Activated CD4-positive, alpha-beta T cell treated with anti-CD3 and anti-CD28 coated beads for 36 hours (primary cell): ENCODE measurements around the gene SCIN. TPM values are rescaled to one million over a fixed set of nuclear protein-coding genes. Genes with fewer than 3 reads are reported as not detected.

Experiments used
- ATAC-seq: fragments of 200-7000 bp; cut with Tn5 transposase; one replicate; pipeline ENCODE4 v1.10.0; 2021; ENCODE audit warnings: mild to moderate bottlenecking, moderate library complexity
- CTCF ChIA-PET: fragments of 350-600 bp; sonication (Branson Sonifier 250); formaldehyde crosslinking; loops from one replicate; lab custom pipeline; 2021; ENCODE audit warnings: antibody characterized with exemption; lab: Charles Lee
- POLR2A ChIA-PET: fragments of 350-600 bp; sonication (Branson Sonifier 250); formaldehyde crosslinking; loops from one replicate; lab custom pipeline; 2021; ENCODE audit warnings: antibody characterized with exemption, inconsistent platforms; lab: Charles Lee
- DNase-seq: peaks from one replicate; pipeline ENCODE4 v3.0.0-alpha.2; 2020
- H3K27ac Mint-ChIP-seq: one replicate; pipeline ENCODE4 v1.8.0; 2021; ENCODE audit warnings: mixed read lengths
- H3K27me3 Mint-ChIP-seq: one replicate; pipeline ENCODE4 v1.8.0; 2021; ENCODE audit warnings: mixed read lengths
- H3K36me3 Mint-ChIP-seq: one replicate; pipeline ENCODE4 v1.8.0; 2021; ENCODE audit warnings: low read depth, mixed read lengths
- H3K4me1 Mint-ChIP-seq: one replicate; pipeline ENCODE4 v1.8.0; 2021; ENCODE audit warnings: mixed read lengths
- H3K4me3 Mint-ChIP-seq: one replicate; pipeline ENCODE4 v1.8.0; 2021; ENCODE audit warnings: mild to moderate bottlenecking, moderate library complexity, mixed read lengths
- H3K9me3 Mint-ChIP-seq: one replicate; pipeline ENCODE4 v1.8.0; 2021; ENCODE audit warnings: low read depth, mixed read lengths
- intact Hi-C, 2 experiments: fragments of 100-400 bp; cut with DNase I in 1 of 2; cut with micrococcal nuclease in 1 of 2; formaldehyde crosslinking; loops; one replicate each; pipeline versions ENCODE4 v1.14.2 to v1.15.1; 2022 to 2024; cut with DNase I, micrococcal nuclease
- total RNA-seq, 2 experiments: library from RNA; stranded (reverse); gene quantifications; one replicate each; pipeline ENCODE4 v1.2.3, GENCODE V29; 2021

Gene SCIN
- total RNA-seq, 2 experiments from 2014 or later, result 0.25 to 0.64 TPM

- no peak overlapping the region for H3K27ac Mint-ChIP-seq
- ChIA-PET POLR2A (no interaction called here), CTCF (no interaction called here)
- peak overlapping the region; percentile 65 for H3K4me3 Mint-ChIP-seq
- peak; percentile 16 for DNase-seq
- H3K36me3 Mint-ChIP-seq, result no peaks in the 10 kb centered on the region
- ATAC-seq, result peak; percentile 52
- peaks cover 41% of the 10 kb centered on the region for H3K27me3 Mint-ChIP-seq
- H3K9me3 Mint-ChIP-seq, result no peaks in the 10 kb centered on the region
- intact Hi-C loops, result no loop called here
- H3K4me1 Mint-ChIP-seq, result peaks cover 21% of the 10 kb centered on the region
Observed at GRCh38 chr7:12570168-12570533, 369 bp upstream of the SCIN start.

DNA sequence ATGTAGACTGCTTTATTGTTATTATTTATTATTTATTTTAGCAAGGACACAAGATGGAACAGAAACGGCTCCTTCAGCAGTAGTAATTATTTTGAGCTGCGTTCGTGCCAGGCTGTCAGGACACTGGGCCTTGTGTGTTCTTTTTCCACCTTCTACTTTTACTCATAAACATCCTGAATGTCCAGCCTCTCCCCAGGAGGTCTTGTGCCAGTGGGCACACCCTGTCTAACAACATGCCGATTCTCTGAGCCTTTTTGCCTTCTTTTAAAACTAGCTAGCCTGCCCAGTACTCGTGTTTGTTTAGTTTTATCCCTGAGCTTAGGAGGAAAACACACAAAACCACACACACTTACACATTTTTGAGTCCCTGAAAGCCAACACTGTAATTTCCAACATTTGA lies 1.2 kb downstream of the SCIN start:
- DNase-seq (no peak), ATAC-seq (no peak)
- H3K27me3 Mint-ChIP-seq, result peaks cover 42% of the 10 kb centered on the region
- ChIA-PET POLR2A (no interaction called here), CTCF (no interaction called here)
- intact Hi-C loops, result no loop called here
- no peak overlapping the region for H3K4me3 Mint-ChIP-seq
- H3K36me3 Mint-ChIP-seq, result no peaks in the 10 kb centered on the region
- peaks cover 21% of the 10 kb centered on the region for H3K4me1 Mint-ChIP-seq
- no peaks in the 10 kb centered on the region for H3K9me3 Mint-ChIP-seq
- no peak overlapping the region for H3K27ac Mint-ChIP-seq

- no peak for DNase-seq
- no peak overlapping the region for H3K27ac Mint-ChIP-seq
- H3K9me3 Mint-ChIP-seq, result no peaks in the 10 kb centered on the region
- intact Hi-C loops, result no loop called here
- H3K4me1 Mint-ChIP-seq, result peaks cover 17% of the 10 kb centered on the region
- POLR2A ChIA-PET, result no interaction called here
- peaks cover 40% of the 10 kb centered on the region for H3K27me3 Mint-ChIP-seq
- H3K36me3 Mint-ChIP-seq, result no peaks in the 10 kb centered on the region
- ATAC-seq, result no peak
- CTCF ChIA-PET, result no interaction called here
- H3K4me3 Mint-ChIP-seq, result no peak overlapping the region
Observed at GRCh38 chr7:12572941-12573575, 2.5 kb downstream of the SCIN start.

DNA sequence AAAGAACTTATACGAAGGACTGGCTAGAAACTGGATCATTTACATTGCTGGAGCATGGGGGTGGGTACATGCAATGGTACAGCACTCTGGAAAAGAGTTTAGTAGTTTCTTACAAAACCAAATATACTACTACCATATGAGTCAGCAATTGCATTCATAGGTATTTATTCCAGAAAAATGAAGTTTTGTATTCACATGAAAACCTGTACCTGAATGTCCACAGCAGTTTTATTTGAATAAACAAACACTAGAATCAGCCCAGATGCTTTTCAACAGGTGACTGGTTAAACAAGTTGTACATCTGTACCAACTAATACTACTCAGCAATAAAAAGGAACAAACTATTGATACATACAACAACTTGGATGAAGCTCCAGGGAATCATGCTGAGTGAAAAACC lies 3.4 kb downstream of the SCIN start:
- H3K9me3 Mint-ChIP-seq, result no peaks in the 10 kb centered on the region
- DNase-seq (no peak), ATAC-seq (no peak)
- H3K27ac Mint-ChIP-seq, result no peak overlapping the region
- ChIA-PET POLR2A (no interaction called here), CTCF (interaction anchor here (0.6 kb wide), 1 partner anchor 383 kb away, joined by 3 read pairs; no protein-coding TSS in a partner anchor)
- peaks cover 17% of the 10 kb centered on the region for H3K4me1 Mint-ChIP-seq
- peaks cover 38% of the 10 kb centered on the region for H3K27me3 Mint-ChIP-seq
- H3K4me3 Mint-ChIP-seq, result no peak overlapping the region
- H3K36me3 Mint-ChIP-seq, result no peaks in the 10 kb centered on the region
- intact Hi-C loops, result no loop called here

DNA sequence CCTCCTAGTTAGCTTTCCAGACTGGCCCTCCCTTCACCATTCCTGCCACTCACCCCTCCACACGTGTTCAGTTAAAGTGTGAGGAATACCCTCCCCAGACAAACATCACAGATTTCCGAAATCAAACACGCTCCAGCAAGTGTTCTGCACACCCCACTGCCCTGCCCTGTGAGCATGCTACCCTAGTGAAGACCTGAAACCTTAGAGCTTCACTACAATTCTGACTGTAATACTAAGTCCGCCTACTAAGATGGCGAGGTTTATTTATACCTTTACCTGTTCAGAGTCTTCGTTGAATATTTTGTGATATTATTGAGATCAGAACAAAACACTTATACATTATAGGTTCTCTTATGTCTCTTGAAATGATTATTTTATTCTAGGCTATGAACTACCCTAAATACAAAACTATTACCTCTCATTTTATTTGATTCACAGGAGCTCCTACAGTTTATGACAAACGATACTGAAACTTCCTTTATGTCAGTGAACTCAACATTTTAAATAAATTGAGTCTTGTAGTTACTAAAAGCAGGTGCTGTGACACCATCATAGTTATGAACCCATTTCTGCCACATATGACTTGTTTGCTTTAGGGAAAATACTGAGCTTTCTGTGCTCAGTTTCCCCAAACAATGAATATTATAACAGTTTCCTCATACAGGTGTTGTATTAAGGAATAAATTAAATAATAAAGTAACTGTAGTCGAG lies 8.6 kb downstream of the SCIN start:
- peaks cover 12% of the 10 kb centered on the region for H3K27me3 Mint-ChIP-seq
- no peak overlapping the region for H3K4me3 Mint-ChIP-seq
- H3K4me1 Mint-ChIP-seq, result no peaks in the 10 kb centered on the region
- CTCF ChIA-PET, result interaction anchor here (1.5 to 1.7 kb wide), 2 partner anchors 30 to 43 kb away, joined by 3 read pairs; no protein-coding TSS in a partner anchor
- POLR2A ChIA-PET, result no interaction called here
- no peaks in the 10 kb centered on the region for H3K9me3 Mint-ChIP-seq
- ATAC-seq, result no peak
- intact Hi-C loops, result no loop called here
- no peak for DNase-seq
- no peaks in the 10 kb centered on the region for H3K36me3 Mint-ChIP-seq
- no peak overlapping the region for H3K27ac Mint-ChIP-seq

GRCh38 chr7:12581897-12582296 lies 11.4 kb downstream of the SCIN start:
- Mint-ChIP-seq H3K27me3 (peaks cover 23% of the 10 kb centered on the region), H3K27ac (no peak overlapping the region), H3K9me3 (no peaks in the 10 kb centered on the region), H3K4me1 (no peaks in the 10 kb centered on the region), H3K36me3 (no peaks in the 10 kb centered on the region), H3K4me3 (no peak overlapping the region)
- POLR2A ChIA-PET, result no interaction called here
- ATAC-seq (no peak), DNase-seq (no peak)
- intact Hi-C loops, result no loop called here
- CTCF ChIA-PET, result interaction anchor here (0.7 kb wide), 1 partner anchor 42 kb away, joined by 4 read pairs; no protein-coding TSS in a partner anchor

- Mint-ChIP-seq H3K4me1 (no peaks in the 10 kb centered on the region), H3K9me3 (no peaks in the 10 kb centered on the region), H3K36me3 (no peaks in the 10 kb centered on the region), H3K27ac (no peak overlapping the region), H3K4me3 (no peak overlapping the region), H3K27me3 (peaks cover 23% of the 10 kb centered on the region)
- ATAC-seq, result no peak
- ChIA-PET CTCF (interaction anchor here (0.7 kb wide), 1 partner anchor 42 kb away, joined by 4 read pairs; no protein-coding TSS in a partner anchor), POLR2A (no interaction called here)
- intact Hi-C loops, result no loop called here
- DNase-seq, result no peak
Observed at GRCh38 chr7:12582362-12582761, 11.8 kb downstream of the SCIN start.

GRCh38 chr7:12583176-12583575 lies 12.7 kb downstream of the SCIN start:
- Mint-ChIP-seq H3K4me3 (no peak overlapping the region), H3K27ac (no peak overlapping the region), H3K4me1 (no peaks in the 10 kb centered on the region), H3K9me3 (no peaks in the 10 kb centered on the region), H3K36me3 (no peaks in the 10 kb centered on the region), H3K27me3 (peaks cover 22% of the 10 kb centered on the region)
- ChIA-PET CTCF (no interaction called here), POLR2A (no interaction called here)
- ATAC-seq (no peak), DNase-seq (no peak)
- intact Hi-C loops, result no loop called here

GRCh38 chr7:12583922-12584321 lies 13.4 kb downstream of the SCIN start:
- Mint-ChIP-seq H3K4me3 (no peak overlapping the region), H3K27ac (no peak overlapping the region), H3K9me3 (no peaks in the 10 kb centered on the region), H3K4me1 (no peaks in the 10 kb centered on the region), H3K27me3 (peaks cover 19% of the 10 kb centered on the region), H3K36me3 (no peaks in the 10 kb centered on the region)
- ChIA-PET POLR2A (no interaction called here), CTCF (no interaction called here)
- DNase-seq, result no peak
- intact Hi-C loops, result no loop called here
- ATAC-seq, result no peak

DNA sequence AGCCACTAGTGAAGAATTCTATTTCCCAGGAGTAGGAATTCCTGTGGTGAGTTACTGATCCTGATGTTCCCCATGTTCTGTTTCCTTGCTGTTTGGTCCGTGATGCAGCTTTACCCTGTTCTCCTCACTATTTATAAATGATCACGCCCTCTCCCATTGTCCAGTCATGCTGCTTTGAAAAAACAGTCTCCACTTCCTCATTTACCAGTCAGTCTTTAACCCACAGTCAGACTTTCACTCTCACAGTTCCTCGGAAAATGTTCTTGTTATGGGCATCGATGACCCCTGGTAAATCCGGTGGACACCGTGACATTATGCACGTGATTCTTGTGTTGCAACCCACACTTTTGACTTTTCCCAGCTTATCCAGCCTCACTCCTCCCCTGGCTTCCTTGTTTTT lies 14.4 kb downstream of the SCIN start:
- POLR2A ChIA-PET, result no interaction called here

DNA sequence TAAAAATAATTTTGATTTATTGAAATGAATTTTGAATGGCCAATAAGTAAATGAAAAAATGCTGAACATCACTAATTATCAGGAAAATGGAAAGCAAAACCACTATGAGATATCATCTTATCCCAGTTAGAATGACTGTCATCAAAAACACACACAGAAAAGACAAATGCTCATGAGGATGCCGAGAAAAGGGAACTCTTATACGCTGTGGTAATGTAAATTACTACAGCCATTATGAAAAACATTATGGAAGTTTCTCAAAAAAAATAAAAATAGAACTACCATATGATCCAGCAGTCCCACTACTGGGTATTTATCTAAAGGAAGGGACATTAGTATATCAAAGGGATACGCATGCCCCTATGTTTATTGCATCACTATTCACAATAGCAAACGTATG lies 15.8 kb downstream of the SCIN start:
- H3K4me1 Mint-ChIP-seq, result no peaks in the 10 kb centered on the region

More for the DNA sequence above, 14.4 kb downstream of the SCIN start:
- no peaks in the 10 kb centered on the region for H3K4me1 Mint-ChIP-seq
- H3K27ac Mint-ChIP-seq, result no peak overlapping the region
- CTCF ChIA-PET, result no interaction called here
- no peaks in the 10 kb centered on the region for H3K36me3 Mint-ChIP-seq
- H3K4me3 Mint-ChIP-seq, result no peak overlapping the region
- H3K9me3 Mint-ChIP-seq, result no peaks in the 10 kb centered on the region
- intact Hi-C loops, result no loop called here
- ATAC-seq (no peak), DNase-seq (no peak)
- H3K27me3 Mint-ChIP-seq, result peaks cover 19% of the 10 kb centered on the region

More for the DNA sequence above, 15.8 kb downstream of the SCIN start:
- H3K9me3 Mint-ChIP-seq, result no peaks in the 10 kb centered on the region
- ChIA-PET POLR2A (no interaction called here), CTCF (no interaction called here)
- intact Hi-C loops, result no loop called here
- ATAC-seq, result no peak
- DNase-seq, result no peak
- H3K27ac Mint-ChIP-seq, result no peak overlapping the region
- no peaks in the 10 kb centered on the region for H3K36me3 Mint-ChIP-seq
- H3K27me3 Mint-ChIP-seq, result peaks cover 17% of the 10 kb centered on the region
- no peak overlapping the region for H3K4me3 Mint-ChIP-seq
